HG03521 (cell line): ENCODE data around the gene BOK.
"Not testable (repeated sequence)": the region's sequence is repeated elsewhere in the genome, so short reads cannot be mapped to it uniquely, and the experiment has no call there.

Experiments used
- ATAC-seq: cut with Tn5 transposase; IDR thresholded peaks from one replicate; pipeline ENCODE4 v1.9.1; 2021; ENCODE audit warnings: mild to moderate bottlenecking, moderate library complexity; ENCODE audit not compliant: unreplicated experiment

BOK gene

GRCh38 chr2:241558532-241559322, at the start of gene BOK:
Gene BOK, plus strand, starts transcription at chr2:241558745. Its CDS starts 739 bp downstream, at chr2:241559484.
- no peak for ATAC-seq

- no peak for ATAC-seq
Measured at GRCh38 chr2:241509155-241509784, 49.3 kb upstream of the BOK start.

GRCh38 chr2:241511091-241511741, 47.3 kb upstream of the BOK start:
- no peak for ATAC-seq

GRCh38 chr2:241514553-241514952, 44.0 kb upstream of the BOK start:
- no peak for ATAC-seq

GRCh38 chr2:241514986-241515737, 43.4 kb upstream of the BOK start:
- peak; percentile 64 for ATAC-seq

- ATAC-seq, result no peak
Measured at GRCh38 chr2:241516520-241516965, 42.0 kb upstream of the BOK start.

- ATAC-seq, result no peak
Measured at GRCh38 chr2:241517297-241517696, 41.2 kb upstream of the BOK start.

- no peak for ATAC-seq
Measured at GRCh38 chr2:241519669-241520068, 38.9 kb upstream of the BOK start.

- no peak for ATAC-seq
Measured at GRCh38 chr2:241522477-241522876, 36.1 kb upstream of the BOK start.

- not testable (repeated sequence) for ATAC-seq
Measured at GRCh38 chr2:241525818-241526780, 32.4 kb upstream of the BOK start.

GRCh38 chr2:241530571-241530970, 28.0 kb upstream of the BOK start:
- no peak for ATAC-seq

- no peak for ATAC-seq
Measured at GRCh38 chr2:241531161-241531722, 27.3 kb upstream of the BOK start.

- ATAC-seq, result no peak
Measured at GRCh38 chr2:241532168-241532567, 26.4 kb upstream of the BOK start.

GRCh38 chr2:241532733-241533601, 25.6 kb upstream of the BOK start:
- ATAC-seq, result no peak

GRCh38 chr2:241534293-241534692, 24.3 kb upstream of the BOK start:
- ATAC-seq, result no peak

GRCh38 chr2:241534701-241535375, 23.7 kb upstream of the BOK start:
- ATAC-seq, result no peak

- ATAC-seq, result no peak
Measured at GRCh38 chr2:241535871-241536655, 22.5 kb upstream of the BOK start.
